Activated gamma-delta T cell (primary cell): ENCODE measurements around the gene CCDC186.
"Not testable (repeated sequence)": the region's sequence is repeated elsewhere in the genome, so short reads cannot be mapped to it uniquely, and the experiment has no call there.

Experiments
- DNase-seq: peaks from one replicate; lab custom pipeline; 2025; lab: John Stamatoyannopoulos, UW

CCDC186 gene

GRCh38 chr10:114173603-114173920, 441 bp downstream of the CCDC186 start:
- DNase-seq, result no peak

- DNase-seq, result no peak
Measured at GRCh38 chr10:114172776-114173602, 1.0 kb downstream of the CCDC186 start.

- no peak for DNase-seq
Measured at GRCh38 chr10:114172216-114172615, 1.8 kb downstream of the CCDC186 start.

DNA sequence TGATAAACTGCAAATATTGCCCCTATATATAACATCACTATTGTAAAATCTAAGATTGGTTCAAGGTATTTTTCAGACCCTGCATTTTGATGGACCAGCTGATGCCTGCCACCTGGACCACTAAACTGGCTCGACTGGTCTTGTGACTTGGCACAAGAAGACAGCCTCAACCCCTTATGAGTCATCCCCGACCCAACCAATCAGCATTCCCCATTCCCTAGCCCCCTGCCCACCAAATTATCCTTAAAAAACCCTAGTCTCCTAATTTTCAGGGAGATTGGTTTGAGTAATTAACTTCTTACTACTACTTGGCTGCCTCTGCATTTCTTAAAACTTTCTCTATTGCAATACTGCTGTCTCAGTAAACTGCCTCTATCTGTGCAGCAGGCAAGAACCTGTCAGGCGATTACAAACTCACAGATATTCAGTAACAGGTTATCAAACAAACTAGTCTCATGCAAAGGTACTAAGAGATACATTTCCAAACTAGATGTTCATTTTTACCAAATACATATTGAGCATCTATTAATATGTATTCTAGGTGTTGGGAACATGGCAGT, 5.5 kb downstream of the CCDC186 start:
- no peak for DNase-seq

DNA sequence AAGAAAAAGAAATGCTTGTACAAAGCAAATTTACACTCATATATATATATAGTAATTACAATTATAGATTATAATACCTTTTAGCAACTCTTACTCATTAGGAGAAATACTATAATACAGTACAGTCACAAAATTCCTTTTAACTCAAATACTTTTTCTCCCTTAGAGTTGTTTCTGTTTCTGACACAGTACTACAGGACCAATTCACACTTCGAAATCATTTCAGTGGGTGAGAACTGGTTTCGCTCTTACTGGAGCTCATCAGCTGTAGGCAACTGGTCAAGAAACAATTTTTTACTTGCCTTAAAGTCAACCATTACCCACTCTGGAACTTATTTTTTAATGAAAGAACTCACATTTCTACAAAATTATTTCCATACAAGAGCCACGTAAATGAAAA, 6.0 kb downstream of the CCDC186 start:
- no peak for DNase-seq

- DNase-seq, result no peak
Measured at GRCh38 chr10:114166494-114166893, 7.5 kb downstream of the CCDC186 start.

DNA sequence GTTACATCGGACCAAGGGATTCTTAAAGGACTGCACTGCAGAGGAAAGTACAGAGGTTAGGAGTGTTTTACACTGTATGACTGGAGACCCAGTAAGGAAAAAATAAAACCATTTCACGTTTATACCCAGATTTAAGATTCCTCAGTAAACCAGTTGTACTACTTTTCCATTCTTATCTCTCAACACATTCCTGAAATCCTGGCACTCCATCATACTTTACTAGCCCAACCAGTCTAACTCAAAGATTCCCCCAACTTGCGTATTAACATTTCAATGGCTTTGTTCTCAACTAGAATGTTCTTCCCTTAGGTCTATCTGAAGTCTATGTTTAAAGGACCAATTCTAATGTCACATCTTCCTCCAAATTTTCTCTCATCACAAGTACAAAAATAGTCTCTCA, 8.0 kb downstream of the CCDC186 start:
- DNase-seq, result no peak

GRCh38 chr10:114163062-114163461, 10.9 kb downstream of the CCDC186 start:
- DNase-seq, result no peak

GRCh38 chr10:114157912-114158311, 16.1 kb downstream of the CCDC186 start:
- no peak for DNase-seq

DNA sequence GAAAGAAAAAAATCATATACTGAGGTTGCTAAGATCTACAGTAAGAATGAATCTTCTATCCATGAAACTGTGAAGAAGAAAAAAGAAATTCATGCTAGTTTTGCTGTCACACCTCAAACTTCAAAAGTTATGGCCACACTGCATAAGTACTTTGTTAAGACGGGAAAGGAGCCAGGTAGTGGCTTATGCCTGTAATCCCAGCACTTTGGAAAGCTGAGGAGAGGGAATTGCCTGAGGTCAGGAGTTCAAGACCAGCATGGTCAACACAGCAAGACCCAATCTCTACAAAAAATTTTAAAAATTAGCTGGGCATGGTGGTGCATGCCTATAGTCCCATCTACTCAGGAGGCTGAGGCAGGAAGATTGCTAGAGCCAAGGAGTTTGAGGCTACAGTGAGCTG, 22.1 kb downstream of the CCDC186 start:
- DNase-seq, result no peak

DNA sequence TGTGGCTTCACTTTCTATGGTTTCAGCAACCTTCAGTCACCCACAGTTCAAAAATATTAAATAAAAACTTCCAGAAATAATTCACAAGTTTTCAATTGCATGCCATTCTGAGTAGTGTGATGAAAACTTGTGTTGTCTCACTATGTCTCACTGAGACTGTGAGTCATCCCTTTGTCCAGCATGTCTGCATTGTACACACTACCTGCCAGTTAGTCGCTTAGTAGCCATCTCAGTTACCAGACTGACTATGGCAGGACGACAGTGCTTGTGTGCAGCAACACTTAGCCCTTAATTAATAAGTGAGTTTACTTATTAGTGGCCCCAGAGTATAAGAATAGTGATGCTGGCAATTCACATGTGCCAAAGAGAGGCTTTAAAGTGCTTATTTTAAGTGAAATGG, 22.5 kb downstream of the CCDC186 start:
- no peak for DNase-seq

DNA sequence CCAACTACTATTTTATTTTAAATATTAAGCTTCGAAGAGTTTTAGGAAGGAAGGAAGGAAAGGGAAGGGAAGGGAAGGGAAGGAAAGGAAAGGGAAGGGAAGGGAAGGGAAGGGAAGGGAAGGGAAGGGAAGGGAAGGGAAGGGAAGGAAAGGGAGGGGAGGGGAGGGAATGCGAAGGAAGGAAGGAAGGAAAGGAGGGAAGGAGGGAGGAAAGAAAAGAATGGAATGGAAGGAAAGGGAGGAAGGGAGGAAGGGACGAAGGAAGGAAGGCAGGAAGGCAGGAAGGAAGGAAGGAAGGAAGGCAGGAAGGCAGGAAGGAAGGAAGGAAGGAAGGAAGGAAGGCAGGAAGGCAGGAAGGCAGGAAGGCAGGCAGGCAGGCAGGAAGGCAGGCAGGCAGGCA, 24.5 kb downstream of the CCDC186 start:
- not testable (repeated sequence) for DNase-seq

GRCh38 chr10:114143160-114143559, 30.8 kb downstream of the CCDC186 start:
- DNase-seq, result no peak

- no peak for DNase-seq
Measured at GRCh38 chr10:114142018-114142417, 32.0 kb downstream of the CCDC186 start.

DNA sequence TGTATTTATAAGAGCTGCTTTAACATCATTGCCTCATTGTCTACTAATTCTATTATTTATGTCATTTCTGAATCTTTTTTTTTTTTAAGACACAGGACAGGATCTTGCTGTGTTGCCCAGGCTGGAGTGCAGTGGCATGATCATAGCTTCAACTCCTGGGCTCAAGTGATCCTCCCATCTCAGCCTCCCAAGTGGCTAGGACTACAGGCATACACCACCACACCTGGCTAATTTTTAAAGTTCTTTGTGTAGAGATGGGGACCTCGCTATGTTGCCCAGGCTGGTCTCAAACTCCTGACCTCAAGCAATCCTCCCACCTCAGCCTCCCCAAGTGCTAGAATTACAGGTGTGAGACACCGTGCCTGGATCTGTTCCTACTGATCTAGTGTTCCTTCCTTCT, 33.2 kb downstream of the CCDC186 start:
- DNase-seq, result not testable (repeated sequence)

- no peak for DNase-seq
Measured at GRCh38 chr10:114140036-114140435, 34.0 kb downstream of the CCDC186 start.

- DNase-seq, result no peak
Measured at GRCh38 chr10:114138581-114138980, 35.4 kb downstream of the CCDC186 start.

DNA sequence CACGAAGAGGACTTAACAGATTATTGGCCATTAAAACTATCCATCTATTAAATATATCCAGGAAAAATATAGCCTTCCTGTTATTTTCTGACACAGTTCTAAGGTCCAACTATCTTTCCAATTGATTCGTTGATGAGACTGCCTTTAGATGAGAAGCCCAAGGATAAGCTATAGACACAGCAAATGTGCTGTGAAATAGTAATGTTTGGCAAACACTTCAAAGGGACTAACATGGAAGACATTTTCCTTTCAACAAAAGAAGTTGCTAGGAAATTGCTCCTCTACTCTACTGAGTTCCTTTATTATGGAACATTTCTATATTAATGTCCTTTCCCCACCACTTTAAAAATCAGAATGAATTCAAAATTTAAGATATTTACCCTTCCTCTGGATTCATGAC, 38.5 kb downstream of the CCDC186 start:
- no peak for DNase-seq

DNA sequence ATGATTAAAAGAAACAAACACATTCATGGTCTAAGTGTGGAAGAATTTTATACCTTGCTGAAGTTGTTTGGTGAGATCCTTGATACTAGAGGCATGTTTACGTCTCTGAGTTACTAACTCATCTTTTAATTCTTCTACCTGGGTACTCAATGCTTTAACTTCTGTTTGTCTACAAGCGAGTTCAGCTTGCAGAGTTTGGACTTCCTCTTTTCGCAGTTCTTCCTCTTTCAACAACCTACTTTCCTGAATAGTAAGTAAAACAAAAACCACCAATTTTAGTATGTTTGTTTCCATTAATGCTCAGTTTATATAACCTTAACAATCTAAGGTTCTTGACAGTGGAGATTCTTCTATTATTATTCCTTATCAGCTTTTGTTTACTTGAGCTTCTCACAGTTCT, 42.9 kb downstream of the CCDC186 start:
- no peak for DNase-seq

DNA sequence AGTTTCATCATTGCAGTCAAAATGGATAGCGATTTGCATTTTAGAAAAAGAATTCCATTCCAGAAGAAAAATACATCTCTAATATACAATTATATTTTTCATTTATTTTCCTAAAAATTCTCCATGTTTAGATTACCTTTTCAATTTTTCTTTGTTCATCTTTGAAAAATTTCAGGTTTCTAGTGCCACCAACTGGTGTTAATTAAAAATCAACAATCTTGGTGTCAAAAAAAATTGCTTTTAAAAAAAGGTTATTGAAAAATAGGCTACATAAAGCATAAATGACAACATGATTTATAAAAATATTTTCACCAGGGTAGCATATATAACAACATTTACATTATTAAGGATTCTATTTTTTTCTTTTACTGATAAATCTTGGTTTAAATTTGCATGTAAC, 53.0 kb downstream of the CCDC186 start:
- DNase-seq, result no peak

- DNase-seq, result no peak
Measured at GRCh38 chr10:114118514-114118913, 55.5 kb downstream of the CCDC186 start.

- no peak for DNase-seq
Measured at GRCh38 chr10:114117728-114118127, 56.3 kb downstream of the CCDC186 start.

GRCh38 chr10:114115661-114116445, 58.1 kb downstream of the CCDC186 start:
- DNase-seq, result no peak
